ENCODE measurements around the gene PHACTR1.

PHACTR1 gene

GRCh38 chr6:12806136-12806535 is 89.6 kb downstream of the PHACTR1 start:
- DNase-seq = no peak

- DNase-seq = no peak
Observed at GRCh38 chr6:12806796-12807195, 90.2 kb downstream of the PHACTR1 start.

DNA sequence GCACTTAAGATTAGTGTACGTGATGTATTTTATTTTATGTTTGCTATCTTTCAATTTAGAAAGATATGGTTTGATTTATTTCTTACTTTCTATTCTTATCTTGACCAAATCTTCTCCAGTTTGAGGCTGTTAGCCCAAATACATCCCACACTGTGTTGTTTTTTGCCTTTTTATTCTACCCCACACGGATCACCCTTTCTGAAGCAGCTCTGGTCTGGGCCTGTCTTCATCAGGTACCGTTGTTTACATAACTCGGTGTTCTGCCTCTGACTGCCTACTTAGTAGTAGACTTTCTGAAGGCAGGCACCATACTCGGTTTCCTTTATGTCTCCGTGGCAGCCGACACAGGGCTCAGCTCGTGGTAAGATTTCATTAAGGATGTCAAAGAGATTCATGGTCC is 95.0 kb downstream of the PHACTR1 start:
- DNase-seq = no peak

GRCh38 chr6:12813321-12813720 is 96.8 kb downstream of the PHACTR1 start:
- no peak for DNase-seq

DNA sequence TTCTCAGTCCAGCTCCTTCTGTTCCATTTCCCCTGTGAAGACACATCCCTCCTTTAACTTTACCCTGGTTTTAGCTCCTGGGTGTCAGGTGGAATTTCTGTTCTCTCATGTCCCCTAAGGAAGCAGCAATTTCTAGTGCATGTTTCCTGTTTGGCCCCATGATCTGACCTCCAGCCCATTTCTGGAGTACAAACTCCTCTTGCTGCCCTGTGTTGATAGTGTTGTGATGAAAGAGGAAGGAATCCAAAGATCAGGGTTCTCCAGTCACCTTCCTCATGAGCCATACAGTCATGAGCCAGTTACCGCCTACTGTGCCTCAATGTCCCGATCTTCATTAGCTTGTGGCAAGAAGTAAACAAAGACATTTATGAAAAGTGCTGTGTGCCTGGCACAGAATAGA is 97.4 kb downstream of the PHACTR1 start:
- DNase-seq = no peak

GRCh38 chr6:12815089-12815488 is 98.5 kb downstream of the PHACTR1 start:
- no peak for DNase-seq

DNA sequence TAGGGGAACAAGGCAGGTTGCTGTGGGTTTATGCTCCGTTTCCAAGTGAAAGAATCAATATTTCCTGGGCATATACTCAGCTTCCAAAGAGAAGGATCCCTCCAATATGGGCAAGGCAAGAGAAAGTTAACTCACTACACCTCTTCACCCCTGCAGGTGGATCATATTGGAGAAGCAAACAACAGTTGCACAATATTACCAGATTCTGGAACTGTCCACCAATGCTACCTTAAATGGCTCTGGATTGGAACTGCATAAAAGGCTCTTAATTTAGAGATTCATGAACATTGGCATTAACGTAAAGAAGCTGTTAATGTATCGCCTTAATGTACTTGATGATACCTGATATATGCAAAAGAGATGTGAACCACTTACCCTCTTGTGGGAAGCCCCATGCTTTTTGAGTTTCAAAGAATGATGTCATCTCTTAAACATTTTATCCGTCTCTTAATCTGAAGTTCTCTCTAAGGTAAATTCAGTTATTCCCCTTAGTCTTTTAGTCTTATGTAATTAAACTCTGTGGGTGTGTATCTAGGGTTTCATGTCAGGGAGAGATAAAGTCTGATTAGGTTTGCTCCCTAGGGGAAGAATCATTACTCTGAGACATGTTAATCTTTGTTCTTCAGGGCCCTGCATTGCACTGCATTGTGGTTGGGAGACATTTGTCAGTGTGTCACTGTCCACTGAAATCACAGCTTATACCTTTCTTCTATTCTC is 99.5 kb downstream of the PHACTR1 start:
- no peak for DNase-seq

GRCh38 chr6:12818324-12818723 is 101.8 kb downstream of the PHACTR1 start:
- DNase-seq = no peak

DNA sequence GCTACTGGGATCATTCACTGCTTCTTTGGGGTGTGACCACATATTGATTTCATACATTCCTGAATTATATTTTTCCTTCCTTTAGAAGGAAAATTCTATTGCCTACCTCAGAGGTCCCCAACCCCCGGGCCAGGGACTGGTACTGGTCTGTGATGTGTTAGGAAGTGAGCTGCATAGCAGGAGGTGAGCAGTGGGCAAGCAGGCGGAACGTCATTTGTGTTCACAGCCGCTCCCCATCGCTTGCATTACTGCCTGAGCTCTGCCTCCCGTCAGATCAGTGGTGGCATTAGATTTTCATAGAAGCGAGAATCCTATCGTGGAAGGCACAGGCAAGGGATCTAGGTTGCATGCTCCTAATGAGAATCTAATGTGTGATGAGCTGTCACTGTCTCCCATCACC is 107.3 kb downstream of the PHACTR1 start:
- no peak for DNase-seq

DNA sequence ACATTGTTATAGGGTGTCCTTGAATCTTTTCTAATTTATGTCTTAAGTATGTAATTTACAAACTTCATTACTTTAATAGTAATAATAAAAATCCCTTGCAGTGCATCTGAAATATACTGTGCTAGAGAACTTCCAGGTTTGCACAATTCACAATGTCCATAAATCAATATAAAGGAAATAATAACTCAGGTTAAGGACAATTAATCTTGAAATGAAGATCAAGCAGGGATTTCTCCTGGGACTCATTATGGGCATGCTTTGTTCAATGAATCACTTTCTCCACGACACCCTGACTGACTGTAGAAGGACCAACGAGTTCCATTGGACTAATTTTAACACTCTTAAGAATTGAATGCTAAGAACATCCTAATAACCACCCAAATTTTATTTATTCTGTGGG is 110.0 kb downstream of the PHACTR1 start:
- DNase-seq = no peak

DNA sequence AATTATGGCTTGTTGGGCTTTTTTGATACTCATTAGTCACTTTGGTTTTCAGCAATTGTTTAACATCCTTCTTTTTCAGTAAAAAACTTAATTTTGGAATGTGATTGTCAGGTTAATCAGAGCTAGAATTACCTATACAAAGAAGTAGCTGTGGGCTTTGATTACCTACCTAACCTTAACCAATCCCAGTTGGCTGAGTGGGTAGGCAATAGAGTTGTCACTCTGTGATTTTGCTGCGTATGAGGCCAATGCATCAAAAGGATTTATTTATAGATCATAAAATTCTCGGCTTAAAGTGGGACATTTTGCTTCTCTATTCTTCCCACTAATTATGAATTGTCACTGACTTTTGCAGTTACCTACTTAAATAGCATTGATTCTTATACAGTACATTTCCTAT is 111.4 kb downstream of the PHACTR1 start:
- DNase-seq = no peak

- DNase-seq = no peak
Observed at GRCh38 chr6:12832226-12832735, 115.7 kb downstream of the PHACTR1 start.

DNA sequence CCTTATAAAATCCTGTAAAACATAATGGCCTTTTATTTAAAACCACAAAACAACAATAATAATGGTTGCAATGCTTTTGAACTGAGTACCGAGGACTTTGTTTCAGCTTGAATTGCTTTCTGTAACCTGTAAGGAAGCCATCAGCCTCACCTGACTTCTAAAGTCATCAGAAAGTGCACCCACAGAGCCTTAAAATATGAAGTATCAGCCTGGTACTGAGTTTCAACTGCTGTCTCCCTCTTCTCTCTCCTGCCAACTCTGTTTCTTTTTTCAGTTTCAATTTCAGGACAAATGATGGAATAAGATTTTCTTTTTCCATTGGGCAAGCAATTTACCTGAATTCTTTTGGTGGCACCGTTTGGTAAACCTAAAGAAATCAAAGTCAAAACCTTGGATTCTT is 119.4 kb downstream of the PHACTR1 start:
- DNase-seq = no peak

DNA sequence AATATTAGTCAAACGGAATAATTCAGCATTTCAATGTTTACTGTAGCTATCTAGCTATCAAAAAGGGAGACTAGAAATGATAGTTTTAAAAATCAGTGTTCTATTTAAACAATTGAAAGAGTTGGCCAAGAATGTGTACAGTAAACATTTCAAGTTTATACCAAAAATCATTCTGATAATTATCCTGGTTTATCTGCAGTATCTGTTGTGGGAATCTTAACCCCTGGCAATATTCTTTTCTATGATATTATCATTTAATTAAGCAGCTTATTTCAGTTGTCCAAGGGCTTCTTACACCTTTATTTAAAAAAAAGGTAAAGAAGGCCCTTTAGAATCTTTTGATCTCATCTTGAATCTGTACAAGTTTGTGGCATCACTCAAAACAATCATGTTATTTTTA is 125.1 kb downstream of the PHACTR1 start:
- DNase-seq = no peak

DNA sequence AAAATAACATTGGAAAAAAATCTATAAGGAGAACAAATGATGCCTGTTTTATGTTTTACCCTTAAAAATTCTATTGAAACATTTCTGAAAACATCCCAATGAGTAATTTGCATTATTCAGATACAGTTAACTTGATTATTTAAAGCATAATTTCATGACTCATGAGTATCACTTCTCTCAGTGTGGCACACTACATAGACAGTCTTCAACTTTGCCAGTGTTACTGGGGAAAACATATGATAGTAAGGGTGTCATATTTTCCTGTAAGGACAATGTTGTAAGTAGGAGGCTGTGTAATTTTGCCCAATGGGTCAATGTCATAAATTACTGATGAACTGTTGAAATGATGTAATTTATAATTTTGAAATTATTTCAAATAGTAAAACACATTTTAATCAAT is 125.5 kb downstream of the PHACTR1 start:
- DNase-seq = no peak

DNA sequence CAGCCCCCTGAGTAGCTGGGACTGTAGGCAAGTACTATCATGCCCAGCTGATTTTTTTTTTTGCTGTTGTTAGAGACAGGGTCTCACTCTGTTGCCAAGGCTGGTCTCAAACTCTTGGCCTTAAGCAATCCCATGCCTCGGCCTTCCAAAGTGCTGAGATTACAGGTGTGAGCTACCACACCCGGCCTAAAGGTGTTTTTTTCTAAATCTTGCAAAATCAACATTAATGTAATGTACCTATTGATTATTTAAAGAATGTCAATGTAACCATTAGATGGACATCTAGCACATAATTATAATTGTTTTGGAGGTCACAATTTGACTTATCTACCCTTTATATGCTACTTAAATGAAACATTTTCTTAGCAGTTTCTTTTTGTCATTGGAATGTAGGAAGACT is 126.1 kb downstream of the PHACTR1 start:
- DNase-seq = no peak

DNA sequence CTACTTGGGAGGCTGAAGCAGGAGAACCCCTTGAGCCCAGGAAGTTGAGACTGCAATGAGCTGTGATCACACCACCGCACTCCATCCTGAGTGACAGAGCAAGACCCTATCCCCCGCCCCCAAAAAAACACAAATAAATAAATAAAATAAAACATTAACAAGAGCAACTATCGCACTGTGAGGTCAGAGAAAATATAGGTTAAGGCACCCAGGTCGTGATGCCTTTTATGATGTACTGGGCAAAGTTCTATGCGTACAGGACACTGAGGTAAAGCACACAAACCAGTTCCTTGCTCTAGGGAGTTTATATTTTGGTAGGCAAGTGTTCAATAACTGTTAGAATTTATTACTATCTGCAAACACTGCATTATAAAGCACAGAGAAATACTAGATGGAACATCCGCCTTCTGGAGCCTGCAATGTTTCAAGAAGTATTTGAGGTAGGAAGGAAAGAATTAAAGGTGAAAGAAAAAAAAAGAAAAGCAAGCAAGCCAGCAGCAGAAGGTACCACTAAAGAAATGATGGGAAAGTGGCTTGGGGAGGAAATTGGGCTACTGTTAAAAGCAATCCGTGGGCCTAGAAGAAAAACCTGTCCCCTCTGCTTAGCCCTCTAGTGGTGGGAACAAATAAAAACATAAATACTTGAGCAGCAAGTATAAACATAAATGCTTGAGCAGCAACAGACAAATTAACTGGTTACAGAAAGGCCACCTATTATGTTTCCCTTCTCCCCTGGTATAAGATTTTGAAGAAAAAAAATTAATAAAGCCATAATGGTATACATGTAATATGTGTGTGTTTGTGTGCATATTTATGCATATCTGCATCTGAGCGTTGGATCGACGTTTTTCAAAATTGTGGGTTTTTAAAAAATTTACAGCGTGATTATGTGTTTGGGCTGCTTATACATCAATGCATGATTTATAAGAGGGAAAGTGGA is 128.0 kb downstream of the PHACTR1 start:
- DNase-seq = no peak

GRCh38 chr6:12845224-12846004 is 128.8 kb downstream of the PHACTR1 start:
- DNase-seq = no peak

DNA sequence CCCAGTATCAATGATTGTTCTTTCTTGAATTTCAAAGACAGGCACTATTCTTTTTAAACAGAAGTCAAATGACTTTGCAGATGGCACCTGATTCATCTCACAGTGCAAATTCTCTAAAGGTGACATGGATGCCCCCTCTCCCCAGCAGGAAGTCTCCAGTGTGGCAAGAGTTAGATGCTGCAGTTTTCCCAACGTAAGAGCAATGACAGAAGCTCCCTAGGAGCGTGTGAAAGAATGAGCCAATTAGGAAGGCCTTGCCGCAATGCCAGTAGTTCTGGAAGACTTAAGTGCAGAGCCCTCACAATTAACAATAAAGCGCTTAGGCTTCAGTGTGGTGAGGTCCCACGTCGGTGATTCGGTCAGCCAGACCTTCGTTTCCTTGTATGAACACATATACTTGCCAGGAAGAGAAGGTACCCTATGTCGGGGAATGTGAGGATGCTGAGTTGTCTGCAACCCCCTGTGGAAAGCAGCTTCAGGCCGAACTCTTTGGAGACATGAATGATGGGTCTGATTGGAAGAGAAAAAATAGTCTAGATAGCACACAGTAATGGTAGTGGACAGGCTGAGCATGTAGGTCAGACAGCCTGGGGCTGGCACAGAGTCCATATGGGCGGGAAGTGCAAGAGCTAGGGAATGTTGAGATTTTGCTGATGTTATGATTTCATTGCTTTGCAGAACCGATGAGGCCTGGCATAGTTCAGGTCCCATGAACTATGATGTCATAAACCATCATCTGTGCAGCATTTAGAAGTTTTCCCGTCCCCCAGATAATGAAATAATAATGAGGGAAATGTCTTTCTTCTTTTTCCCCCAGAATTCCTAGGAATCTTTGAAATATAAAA is 132.6 kb downstream of the PHACTR1 start:
- DNase-seq = no peak

- DNase-seq = no peak
Observed at GRCh38 chr6:12849809-12850198, 133.2 kb downstream of the PHACTR1 start.

- no peak for DNase-seq
Observed at GRCh38 chr6:12851123-12851695, 134.6 kb downstream of the PHACTR1 start.

DNA sequence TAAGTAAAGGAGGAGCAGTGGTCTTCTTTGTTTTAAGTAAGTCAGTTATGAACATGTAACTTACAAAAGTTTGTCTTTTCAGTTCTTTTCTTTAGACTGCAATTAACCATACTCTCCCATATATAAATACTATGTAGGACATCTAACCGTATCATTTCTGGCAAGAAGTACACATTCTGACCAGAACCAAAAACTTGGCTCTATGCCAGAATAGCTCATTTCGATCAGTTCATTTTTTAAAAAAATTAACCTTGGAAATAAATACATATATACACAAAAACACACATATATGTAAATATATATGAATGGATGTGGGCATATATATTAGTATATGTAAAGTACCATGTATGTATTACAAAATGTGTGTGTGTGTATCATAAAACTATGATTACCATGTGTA is 145.0 kb downstream of the PHACTR1 start:
- DNase-seq = no peak

All from activated naive CD4-positive, alpha-beta T cell treated with Interleukin-2 at 50 U/mL for 16 hours (primary cell).